ENCODE results near the gene ICE1.

ICE1 gene

GRCh38 chr5:5380298-5380697 lies 42.2 kb upstream of the ICE1 start:
- DNase-seq: no peak
- H3K27me3 ChIP-seq (ENCODE audit: insufficient read depth, low read length, poor library complexity): no peaks in the 10 kb centered on the region
- no peaks in the 10 kb centered on the region for H4K20me1 ChIP-seq (ENCODE audit: insufficient read depth, low read length)
- H3K36me3 ChIP-seq (ENCODE audit: insufficient read depth, low read length): no peaks in the 10 kb centered on the region
- no peak overlapping the region for H3K4me2 ChIP-seq (ENCODE audit: insufficient read depth, low read length)
- H2AFZ ChIP-seq (ENCODE audit: low read depth, low read length): no peak overlapping the region
- H3K79me2 ChIP-seq (ENCODE audit: insufficient read depth, low read length): no peaks in the 10 kb centered on the region
- ATAC-seq (ENCODE audit: insufficient read depth, low read depth): no peak
- no peak overlapping the region for H3K4me3 ChIP-seq (ENCODE audit: low read depth in 1 of 2, low read length in 2 of 2)
- H3K9ac ChIP-seq (ENCODE audit: low read depth, low read length): no peak overlapping the region
- H3K27ac ChIP-seq (ENCODE audit: low read length): no peak overlapping the region
- no peaks in the 10 kb centered on the region for H3K9me3 ChIP-seq (ENCODE audit: insufficient read depth, low read length, severe bottlenecking)
- H3K4me1 ChIP-seq (ENCODE audit: insufficient read depth, low read length): no peaks in the 10 kb centered on the region
- no peak for TF ChIP-seq CTCF (IDR thresholded peaks at IDR 0.05; ENCODE audit: borderline replicate concordance, extremely low read depth, low read length, poor library complexity, severe bottlenecking)
- no peak for TF ChIP-seq EZH2 (IDR thresholded peaks at IDR 0.05; ENCODE audit: borderline replicate concordance, low read depth, low read length, severe bottlenecking)

DNA sequence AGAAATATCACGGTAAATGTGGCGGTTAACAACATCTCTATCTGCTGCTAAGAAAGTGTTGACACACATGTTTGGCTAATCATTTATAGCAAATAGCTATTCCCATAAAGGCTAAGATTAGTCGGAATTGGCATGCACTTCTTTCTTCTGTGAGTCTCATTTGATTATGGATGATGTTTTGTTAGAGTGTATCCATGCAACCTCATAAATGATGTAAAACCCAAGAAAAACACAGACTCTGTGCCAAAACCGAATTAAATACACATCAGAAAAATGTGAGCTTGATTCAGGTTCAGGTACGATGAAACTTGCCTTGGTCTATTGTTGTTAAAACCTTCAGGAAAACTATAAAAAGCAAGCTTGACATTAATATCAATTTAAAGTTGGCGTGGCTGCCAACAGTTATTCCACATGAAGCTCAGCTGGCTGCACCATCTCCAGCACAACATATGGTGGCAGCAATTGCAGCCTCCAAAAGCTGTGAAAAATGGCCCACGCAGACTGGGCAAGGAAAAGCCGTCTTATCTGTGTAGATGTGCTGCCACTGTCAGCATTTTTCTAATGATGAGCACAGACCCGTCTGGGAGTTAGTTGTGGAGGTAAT lies 41.1 kb upstream of the ICE1 start:
- no peak overlapping the region for H3K4me3 ChIP-seq (ENCODE audit: low read depth in 1 of 2, low read length in 2 of 2)
- H3K4me1 ChIP-seq (ENCODE audit: insufficient read depth, low read length): no peaks in the 10 kb centered on the region
- ATAC-seq (ENCODE audit: insufficient read depth, low read depth) (no peak), DNase-seq (no peak)
- H3K36me3 ChIP-seq (ENCODE audit: insufficient read depth, low read length): no peaks in the 10 kb centered on the region
- no peaks in the 10 kb centered on the region for H3K27me3 ChIP-seq (ENCODE audit: insufficient read depth, low read length, poor library complexity)
- no peak overlapping the region for H3K4me2 ChIP-seq (ENCODE audit: insufficient read depth, low read length)
- no peak for TF ChIP-seq EZH2 (IDR thresholded peaks at IDR 0.05; ENCODE audit: borderline replicate concordance, low read depth, low read length, severe bottlenecking)
- no peak for TF ChIP-seq CTCF (IDR thresholded peaks at IDR 0.05; ENCODE audit: borderline replicate concordance, extremely low read depth, low read length, poor library complexity, severe bottlenecking)
- no peaks in the 10 kb centered on the region for H3K9me3 ChIP-seq (ENCODE audit: insufficient read depth, low read length, severe bottlenecking)
- no peak overlapping the region for H3K27ac ChIP-seq (ENCODE audit: low read length)
- no peak overlapping the region for H2AFZ ChIP-seq (ENCODE audit: low read depth, low read length)
- H3K79me2 ChIP-seq (ENCODE audit: insufficient read depth, low read length): no peaks in the 10 kb centered on the region
- H3K9ac ChIP-seq (ENCODE audit: low read depth, low read length): no peak overlapping the region
- no peaks in the 10 kb centered on the region for H4K20me1 ChIP-seq (ENCODE audit: insufficient read depth, low read length)

DNA sequence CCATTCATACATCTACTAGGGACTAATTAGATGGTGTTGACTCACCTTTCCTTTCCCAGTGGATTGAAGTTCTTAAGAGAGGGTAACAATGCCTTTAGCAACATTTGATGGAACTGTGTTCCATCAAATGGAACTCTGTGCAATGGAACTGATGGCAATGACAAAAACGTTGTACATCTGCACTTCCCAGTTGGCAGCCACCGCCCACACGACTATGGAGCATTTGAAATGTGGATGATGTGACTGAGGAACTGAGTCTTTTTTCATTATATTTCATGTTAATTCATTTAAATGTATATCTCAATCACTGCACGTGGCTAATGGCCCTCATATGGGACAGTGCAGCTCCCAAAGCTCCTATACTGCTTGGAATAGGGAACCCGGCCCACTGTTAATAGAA lies 39.0 kb upstream of the ICE1 start:
- ATAC-seq (ENCODE audit: insufficient read depth, low read depth): no peak
- no peak for TF ChIP-seq CTCF (IDR thresholded peaks at IDR 0.05; ENCODE audit: borderline replicate concordance, extremely low read depth, low read length, poor library complexity, severe bottlenecking)
- no peak for TF ChIP-seq EZH2 (IDR thresholded peaks at IDR 0.05; ENCODE audit: borderline replicate concordance, low read depth, low read length, severe bottlenecking)
- no peak for DNase-seq

More for the DNA sequence above, 39.0 kb upstream of the ICE1 start:
- no peaks in the 10 kb centered on the region for H3K79me2 ChIP-seq (ENCODE audit: insufficient read depth, low read length)
- H4K20me1 ChIP-seq (ENCODE audit: insufficient read depth, low read length): no peaks in the 10 kb centered on the region
- H2AFZ ChIP-seq (ENCODE audit: low read depth, low read length): no peak overlapping the region
- no peaks in the 10 kb centered on the region for H3K27me3 ChIP-seq (ENCODE audit: insufficient read depth, low read length, poor library complexity)
- H3K9me3 ChIP-seq (ENCODE audit: insufficient read depth, low read length, severe bottlenecking): no peaks in the 10 kb centered on the region
- no peak overlapping the region for H3K9ac ChIP-seq (ENCODE audit: low read depth, low read length)
- H3K4me1 ChIP-seq (ENCODE audit: insufficient read depth, low read length): no peaks in the 10 kb centered on the region
- H3K36me3 ChIP-seq (ENCODE audit: insufficient read depth, low read length): no peaks in the 10 kb centered on the region
- H3K4me3 ChIP-seq (ENCODE audit: low read depth in 1 of 2, low read length in 2 of 2): no peak overlapping the region
- no peak overlapping the region for H3K4me2 ChIP-seq (ENCODE audit: insufficient read depth, low read length)
- no peak overlapping the region for H3K27ac ChIP-seq (ENCODE audit: low read length)
